Neural cell (in vitro differentiated cells): Measurements from ENCODE around the gene TUBG1. TPM values are rescaled to one million over a fixed set of nuclear protein-coding genes. Genes with fewer than 3 reads are reported as not detected.

Experiments
- H2AFZ ChIP-seq: fragments of 200-600, 300-800 bp; sonication (generic), shearing (Covaris generic); 2 replicates; pipeline ENCODE4 v1.6.0; 2014; ENCODE audit warnings: low read depth, mild to moderate bottlenecking, antibody characterized with exemption, low read length, moderate library complexity
- H3F3A ChIP-seq: fragments of 200-600 bp; shearing (Covaris generic); 2 replicates; pipeline ENCODE4 v1.6.1; 2016; ENCODE audit warnings: mild to moderate bottlenecking, moderate library complexity, mixed read lengths, antibody characterized with exemption, low read length; ENCODE audit not compliant: insufficient read depth, poor library complexity, severe bottlenecking
- H3K27ac ChIP-seq: fragments of 200-600, 300-800 bp; sonication (generic), shearing (Covaris generic); 2 replicates; pipeline ENCODE4 v1.5.1; 2014; ENCODE audit warnings: mild to moderate bottlenecking, low read length, moderate library complexity
- H3K27me3 ChIP-seq: fragments of 300-800, 200-600 bp; sonication (generic), shearing (Covaris generic); 2 replicates; pipeline ENCODE4 v1.6.0; 2014; ENCODE audit warnings: mild to moderate bottlenecking, low read depth, low read length, moderate library complexity; ENCODE audit not compliant: insufficient read depth
- H3K36me3 ChIP-seq: fragments of 300-800, 200-600 bp; sonication (generic), shearing (Covaris generic); 2 replicates; pipeline ENCODE4 v1.5.1; 2014; ENCODE audit warnings: mild to moderate bottlenecking, antibody characterized with exemption, low read length, moderate library complexity; ENCODE audit not compliant: insufficient read depth
- H3K4me2 ChIP-seq: fragments of 300-800, 200-600 bp; sonication (generic), shearing (Covaris generic); 2 replicates; pipeline ENCODE4 v1.6.0; 2014; ENCODE audit warnings: mild to moderate bottlenecking, low read length
- H3K4me3 ChIP-seq: fragments of 300-800, 200-600 bp; sonication (generic), shearing (Covaris generic); 2 replicates; pipeline ENCODE4 v1.5.1; 2014; ENCODE audit warnings: mild to moderate bottlenecking, low read length, moderate library complexity
- H3K79me2 ChIP-seq: fragments of 200-600 bp; shearing (Covaris generic); replicated peaks from 2 replicates; pipeline ENCODE4 v1.6.0; 2014; ENCODE audit warnings: mild to moderate bottlenecking, low read length, moderate library complexity; ENCODE audit not compliant: insufficient read depth
- H3K9ac ChIP-seq: fragments of 300-800, 200-600 bp; sonication (generic), shearing (Covaris generic); 2 replicates; pipeline ENCODE4 v1.6.1; 2016; ENCODE audit warnings: mild to moderate bottlenecking, low read length, mixed read lengths
- H3K9me2 ChIP-seq: fragments of 200-600 bp; shearing (Covaris generic); 2 replicates; pipeline ENCODE4 v1.6.1; 2016; ENCODE audit warnings: mild to moderate bottlenecking, low read length, mixed read lengths; ENCODE audit not compliant: insufficient read depth
- H3K9me3 ChIP-seq: fragments of 200-600, 300-800 bp; sonication (generic), shearing (Covaris generic); 2 replicates; pipeline ENCODE4 v1.6.1; 2016; ENCODE audit warnings: mild to moderate bottlenecking, mixed run types, low read length, moderate library complexity, mixed read lengths
- H4K20me1 ChIP-seq: fragments of 200-600 bp; shearing (Covaris generic); 2 replicates; pipeline ENCODE4 v1.6.1; 2016; ENCODE audit warnings: mild to moderate bottlenecking, mixed run types; ENCODE audit not compliant: insufficient read depth
- EP300 ChIP-seq: fragments of 450-650 bp; conservative IDR thresholded peaks from 2 replicates; pipeline ENCODE4 v1.6.1; 2014; ENCODE audit warnings: antibody characterized with exemption, mild to moderate bottlenecking, moderate library complexity; ENCODE audit not compliant: poor library complexity, severe bottlenecking
- EZH2 ChIP-seq: fragments of 200-600, 300-800 bp; shearing (Covaris generic), sonication (generic); IDR thresholded peaks from 2 replicates; pipeline ENCODE4 v1.6.1; 2014; ENCODE audit warnings: antibody characterized with exemption, low read length, borderline replicate concordance, mild to moderate bottlenecking; ENCODE audit not compliant: insufficient read depth, poor library complexity, severe bottlenecking
- MXI1 ChIP-seq: fragments of 450-650 bp; conservative IDR thresholded peaks from 2 replicates; pipeline ENCODE4 v1.6.1; 2014; ENCODE audit warnings: antibody characterized with exemption, mild to moderate bottlenecking; ENCODE audit not compliant: poor library complexity, severe bottlenecking
- POLR2AphosphoS5 ChIP-seq: IDR thresholded peaks from 2 replicates; pipeline ENCODE4 v1.6.1; 2012
- RAD21 ChIP-seq: fragments of 450-650 bp; conservative IDR thresholded peaks from 2 replicates; pipeline ENCODE4 v1.6.1; 2014; ENCODE audit warnings: antibody characterized with exemption, mild to moderate bottlenecking, moderate library complexity
- SMC3 ChIP-seq: fragments of 450-650 bp; conservative IDR thresholded peaks from 2 replicates; pipeline ENCODE4 v1.6.1; 2014; ENCODE audit warnings: antibody characterized with exemption, mild to moderate bottlenecking, moderate library complexity; ENCODE audit not compliant: poor library complexity
- TAF1 ChIP-seq: IDR thresholded peaks from 2 replicates; pipeline ENCODE4 v1.6.1; 2012; ENCODE audit warnings: low read depth
- polyA plus RNA-seq: library from polyadenylated mRNA; depleted of rRNA; stranded (reverse); fragments of >200 nt; gene quantifications from 2 replicates; pipeline ENCODE4 v1.2.3, GENCODE V29; 2014
- TF ChIP-seq, protein P1 (sequence below): IDR thresholded peaks from 2 replicates; pipeline ENCODE4 v1.6.1; 2012; ENCODE audit warnings: borderline replicate concordance
- TF ChIP-seq, protein P2 (sequence below): fragments of 450-650 bp; IDR thresholded peaks from 2 replicates; pipeline ENCODE4 v1.5.1; 2014; ENCODE audit warnings: antibody characterized with exemption, mild to moderate bottlenecking, moderate library complexity; ENCODE audit not compliant: poor library complexity, severe bottlenecking

The TUBG1 gene
- polyA plus RNA-seq, 1 donor from 2014 or later, result 14.2 TPM

DNA sequence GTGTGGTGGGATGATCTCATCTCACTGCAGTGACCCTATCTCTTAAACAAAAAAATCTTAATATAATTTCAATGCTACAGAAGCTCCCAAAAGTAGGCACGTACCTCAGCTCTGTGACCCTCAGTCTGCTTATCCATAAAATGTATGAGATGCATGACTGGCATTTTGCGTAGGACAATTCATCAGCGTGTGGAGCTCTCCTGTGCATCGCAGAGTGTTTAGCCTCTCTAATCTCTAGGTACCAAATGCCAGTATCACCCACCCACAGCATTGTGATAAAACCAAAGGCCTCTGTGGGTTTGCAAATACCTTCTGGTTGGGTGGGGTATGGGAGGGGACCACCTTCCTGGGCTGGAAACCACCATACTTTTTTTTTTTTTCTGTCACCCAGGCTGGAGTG is 30.6 kb downstream of the TUBG1 start:
- H3K79me2 ChIP-seq, result no peaks in the 10 kb centered on the region
- no peaks in the 10 kb centered on the region for H3K9me2 ChIP-seq
- H3K9me3 ChIP-seq, result no peaks in the 10 kb centered on the region
- no peaks in the 10 kb centered on the region for H3F3A ChIP-seq
- H3K4me2 ChIP-seq, result no peak overlapping the region
- no peaks in the 10 kb centered on the region for H3K27me3 ChIP-seq
- TF ChIP-seq RAD21 (no peak), MXI1 (no peak), EZH2 (no peak), POLR2AphosphoS5 (no peak), TAF1 (no peak), EP300 (no peak), SMC3 (no peak)
- TF ChIP-seq, protein P1, sequence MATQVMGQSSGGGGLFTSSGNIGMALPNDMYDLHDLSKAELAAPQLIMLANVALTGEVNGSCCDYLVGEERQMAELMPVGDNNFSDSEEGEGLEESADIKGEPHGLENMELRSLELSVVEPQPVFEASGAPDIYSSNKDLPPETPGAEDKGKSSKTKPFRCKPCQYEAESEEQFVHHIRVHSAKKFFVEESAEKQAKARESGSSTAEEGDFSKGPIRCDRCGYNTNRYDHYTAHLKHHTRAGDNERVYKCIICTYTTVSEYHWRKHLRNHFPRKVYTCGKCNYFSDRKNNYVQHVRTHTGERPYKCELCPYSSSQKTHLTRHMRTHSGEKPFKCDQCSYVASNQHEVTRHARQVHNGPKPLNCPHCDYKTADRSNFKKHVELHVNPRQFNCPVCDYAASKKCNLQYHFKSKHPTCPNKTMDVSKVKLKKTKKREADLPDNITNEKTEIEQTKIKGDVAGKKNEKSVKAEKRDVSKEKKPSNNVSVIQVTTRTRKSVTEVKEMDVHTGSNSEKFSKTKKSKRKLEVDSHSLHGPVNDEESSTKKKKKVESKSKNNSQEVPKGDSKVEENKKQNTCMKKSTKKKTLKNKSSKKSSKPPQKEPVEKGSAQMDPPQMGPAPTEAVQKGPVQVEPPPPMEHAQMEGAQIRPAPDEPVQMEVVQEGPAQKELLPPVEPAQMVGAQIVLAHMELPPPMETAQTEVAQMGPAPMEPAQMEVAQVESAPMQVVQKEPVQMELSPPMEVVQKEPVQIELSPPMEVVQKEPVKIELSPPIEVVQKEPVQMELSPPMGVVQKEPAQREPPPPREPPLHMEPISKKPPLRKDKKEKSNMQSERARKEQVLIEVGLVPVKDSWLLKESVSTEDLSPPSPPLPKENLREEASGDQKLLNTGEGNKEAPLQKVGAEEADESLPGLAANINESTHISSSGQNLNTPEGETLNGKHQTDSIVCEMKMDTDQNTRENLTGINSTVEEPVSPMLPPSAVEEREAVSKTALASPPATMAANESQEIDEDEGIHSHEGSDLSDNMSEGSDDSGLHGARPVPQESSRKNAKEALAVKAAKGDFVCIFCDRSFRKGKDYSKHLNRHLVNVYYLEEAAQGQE, result no peak
- TF ChIP-seq, protein P2, sequence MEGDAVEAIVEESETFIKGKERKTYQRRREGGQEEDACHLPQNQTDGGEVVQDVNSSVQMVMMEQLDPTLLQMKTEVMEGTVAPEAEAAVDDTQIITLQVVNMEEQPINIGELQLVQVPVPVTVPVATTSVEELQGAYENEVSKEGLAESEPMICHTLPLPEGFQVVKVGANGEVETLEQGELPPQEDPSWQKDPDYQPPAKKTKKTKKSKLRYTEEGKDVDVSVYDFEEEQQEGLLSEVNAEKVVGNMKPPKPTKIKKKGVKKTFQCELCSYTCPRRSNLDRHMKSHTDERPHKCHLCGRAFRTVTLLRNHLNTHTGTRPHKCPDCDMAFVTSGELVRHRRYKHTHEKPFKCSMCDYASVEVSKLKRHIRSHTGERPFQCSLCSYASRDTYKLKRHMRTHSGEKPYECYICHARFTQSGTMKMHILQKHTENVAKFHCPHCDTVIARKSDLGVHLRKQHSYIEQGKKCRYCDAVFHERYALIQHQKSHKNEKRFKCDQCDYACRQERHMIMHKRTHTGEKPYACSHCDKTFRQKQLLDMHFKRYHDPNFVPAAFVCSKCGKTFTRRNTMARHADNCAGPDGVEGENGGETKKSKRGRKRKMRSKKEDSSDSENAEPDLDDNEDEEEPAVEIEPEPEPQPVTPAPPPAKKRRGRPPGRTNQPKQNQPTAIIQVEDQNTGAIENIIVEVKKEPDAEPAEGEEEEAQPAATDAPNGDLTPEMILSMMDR, result no peak
- H4K20me1 ChIP-seq, result no peaks in the 10 kb centered on the region
- H3K36me3 ChIP-seq, result no peaks in the 10 kb centered on the region
- H3K27ac ChIP-seq, result no peak overlapping the region
- no peak overlapping the region for H3K4me3 ChIP-seq
- no peak overlapping the region for H2AFZ ChIP-seq
- no peak overlapping the region for H3K9ac ChIP-seq

DNA sequence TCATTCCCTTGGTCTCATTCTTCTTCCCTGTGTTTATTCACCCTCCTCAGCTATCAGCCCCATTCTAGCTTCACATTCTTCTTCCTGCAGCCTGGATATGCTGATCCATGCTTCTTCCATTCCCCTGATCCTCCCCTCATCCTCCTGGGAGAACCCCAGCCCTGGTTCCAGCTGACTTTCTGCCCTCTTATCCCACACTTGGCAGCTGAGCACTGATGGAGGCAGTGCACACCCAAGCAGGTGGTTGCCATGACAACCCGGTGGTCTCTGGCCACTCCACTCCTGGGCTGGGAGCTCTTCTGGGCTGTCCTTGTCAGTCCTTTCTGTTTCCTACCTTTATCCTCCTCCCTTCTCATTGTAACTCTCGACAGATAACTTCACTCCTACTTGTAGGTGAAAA is 32.9 kb downstream of the TUBG1 start:
- Histone ChIP-seq H3K4me2 (no peak overlapping the region), H3K27ac (no peak overlapping the region), H3K27me3 (no peaks in the 10 kb centered on the region), H3K79me2 (no peaks in the 10 kb centered on the region), H3K9me3 (no peaks in the 10 kb centered on the region), H3K9me2 (no peaks in the 10 kb centered on the region), H2AFZ (no peak overlapping the region), H3K9ac (no peak overlapping the region), H3F3A (no peaks in the 10 kb centered on the region), H3K4me3 (no peak overlapping the region), H3K36me3 (no peaks in the 10 kb centered on the region), H4K20me1 (no peaks in the 10 kb centered on the region)
- TF ChIP-seq TAF1, result no peak
- TF ChIP-seq MXI1, result no peak
- TF ChIP-seq, protein P1, result no peak
- TF ChIP-seq, protein P2, result no peak
- TF ChIP-seq SMC3, result no peak
- TF ChIP-seq EP300, result no peak
- TF ChIP-seq RAD21, result no peak
- TF ChIP-seq POLR2AphosphoS5, result no peak
- TF ChIP-seq EZH2, result no peak
